GM18873 (cell line): ENCODE data around the gene ST13.
"Not testable (repeated sequence)": the region's sequence is repeated elsewhere in the genome, so short reads cannot be mapped to it uniquely, and the experiment has no call there.

ENCODE experiments used
- ATAC-seq: cut with Tn5 transposase; IDR thresholded peaks from one replicate; pipeline ENCODE4 v1.9.1; 2021; ENCODE audit warnings: mild to moderate bottlenecking, moderate library complexity, moderate number of reproducible peaks; ENCODE audit not compliant: unreplicated experiment, low FRiP score

The ST13 gene

DNA sequence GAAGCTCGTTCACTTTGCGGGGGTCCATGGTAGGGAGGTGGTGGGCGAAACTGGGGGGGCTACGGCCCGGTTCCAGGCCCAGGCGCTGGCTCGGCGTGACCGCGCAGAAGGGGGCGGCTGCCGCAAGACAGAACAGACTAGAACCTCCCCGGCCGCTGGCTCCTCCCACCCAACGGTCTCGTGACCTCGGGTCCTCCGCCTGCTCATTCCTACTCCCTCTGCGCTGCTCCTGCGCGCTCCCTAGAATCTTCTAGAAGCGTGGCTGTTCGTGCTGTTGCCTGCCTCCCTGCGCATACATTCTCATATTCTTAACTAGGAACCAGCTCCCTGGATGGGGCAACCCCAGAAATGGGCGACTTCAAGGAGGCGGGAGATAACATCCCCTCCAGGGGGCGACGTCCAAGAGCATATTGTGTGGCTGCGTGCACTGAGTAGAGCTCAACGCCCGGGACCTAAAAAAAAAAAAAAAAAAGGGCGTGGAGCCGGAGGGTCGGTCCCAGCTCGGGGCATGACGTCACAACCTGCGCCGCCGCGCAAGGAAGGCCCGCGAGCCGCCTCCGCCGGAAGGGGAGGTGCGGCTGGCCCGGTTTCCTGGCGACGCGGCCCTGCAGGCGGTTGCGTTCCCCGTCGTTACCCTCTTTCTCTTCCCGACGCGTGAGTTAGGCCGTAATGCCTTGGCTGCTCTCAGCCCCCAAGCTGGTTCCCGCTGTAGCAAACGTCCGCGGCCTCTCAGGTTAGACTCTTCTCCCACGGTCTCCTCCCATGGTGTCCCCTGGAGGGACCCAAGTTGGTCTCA lies at the start of gene ST13, which contains the start of gene XPNPEP3:
TSS of gene ST13 (minus strand) at position 127 of the 796 bp plus-strand sequence. CDS start at position 28, 99 bp downstream.
TSS of gene XPNPEP3 (plus strand) at position 636 of the 796 bp plus-strand sequence. CDS start at position 670, 34 bp downstream.
- peak; percentile 74 for ATAC-seq

- ATAC-seq = no peak
Observed at GRCh38 chr22:40904101-40904500, 47.7 kb upstream of the ST13 start.

DNA sequence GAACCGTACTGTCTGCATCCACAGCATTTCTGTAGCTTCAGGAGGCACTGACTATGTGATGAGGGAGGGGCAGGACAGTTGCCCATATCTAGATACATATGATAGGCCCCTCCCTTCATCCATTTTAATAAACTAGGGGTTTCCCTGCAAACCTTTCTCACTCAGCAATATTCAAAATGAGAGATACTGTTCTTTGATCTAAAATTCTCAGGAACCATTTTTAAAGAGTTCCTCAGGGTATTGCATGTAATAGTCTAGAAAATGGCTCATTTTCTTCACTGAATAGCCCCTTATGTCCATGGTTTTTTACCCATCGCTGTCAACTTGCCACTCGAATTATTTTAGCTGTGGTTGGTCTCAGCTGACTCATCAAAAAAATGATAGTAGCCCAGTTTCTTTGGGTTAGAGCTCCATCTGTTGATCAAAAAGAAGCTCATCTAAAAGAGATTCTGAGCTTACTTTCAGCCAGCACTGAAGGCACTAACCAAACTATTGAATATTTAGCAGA lies 42.5 kb upstream of the ST13 start:
- no peak for ATAC-seq

DNA sequence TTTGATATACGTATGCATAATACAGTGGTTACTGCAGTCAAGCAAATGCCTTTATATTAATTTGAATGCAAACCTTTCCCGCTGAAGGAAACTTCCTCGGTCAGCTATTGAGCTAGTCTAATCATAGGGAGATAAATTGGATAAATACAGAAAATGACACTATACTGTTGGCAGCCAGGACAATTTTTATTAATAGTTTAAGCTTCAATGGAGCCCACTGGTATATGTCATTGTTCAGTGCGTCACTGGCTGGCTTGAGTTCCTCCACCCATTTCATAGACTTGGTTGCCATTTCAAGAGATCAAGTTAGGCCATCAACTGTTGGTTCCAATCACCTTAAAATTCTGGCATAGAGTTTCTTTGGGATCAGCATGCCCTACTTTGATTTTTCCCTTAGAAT lies 38.0 kb upstream of the ST13 start:
- no peak for ATAC-seq

GRCh38 chr22:40890881-40891280 lies 34.4 kb upstream of the ST13 start:
- ATAC-seq = no peak

DNA sequence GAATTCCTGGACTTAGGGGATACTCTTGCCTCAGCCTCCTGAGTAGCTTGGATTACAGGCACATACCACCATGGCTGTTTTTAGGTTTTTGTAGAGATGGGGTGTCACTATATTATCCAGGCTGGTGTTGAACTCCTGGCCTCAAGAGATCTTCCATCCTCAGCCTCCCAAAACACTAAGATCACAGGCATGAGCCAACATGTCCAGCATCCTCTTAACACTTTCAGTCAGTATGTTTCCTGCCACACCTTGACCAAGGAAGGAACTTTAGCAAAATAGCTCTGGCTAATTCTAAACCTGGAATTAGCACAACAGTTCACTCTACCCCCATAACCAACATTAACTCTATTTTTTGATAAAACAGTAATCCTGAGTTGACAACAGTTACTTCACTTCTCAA lies 32.7 kb upstream of the ST13 start:
- no peak for ATAC-seq

DNA sequence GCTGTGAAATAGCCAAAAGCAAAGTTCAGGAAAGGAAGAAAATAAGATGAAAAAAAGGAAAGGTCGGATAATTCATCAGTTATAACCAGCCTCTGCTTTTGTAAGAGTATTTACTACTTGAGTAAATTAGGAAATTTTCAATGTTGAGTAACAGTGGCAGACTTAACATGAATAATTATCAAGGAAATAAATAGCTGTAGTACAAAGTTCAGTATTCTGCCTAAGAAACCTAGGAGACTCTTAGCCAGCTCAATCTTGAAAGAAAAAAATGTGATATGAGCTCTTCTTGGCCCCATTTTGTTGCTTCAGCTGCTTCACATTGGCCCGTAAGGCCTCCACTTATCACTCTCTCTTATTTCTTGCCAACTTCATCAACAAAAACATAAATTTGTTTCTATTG lies 22.5 kb upstream of the ST13 start:
- no peak for ATAC-seq

GRCh38 chr22:40877488-40877887 lies 21.0 kb upstream of the ST13 start:
- no peak for ATAC-seq

DNA sequence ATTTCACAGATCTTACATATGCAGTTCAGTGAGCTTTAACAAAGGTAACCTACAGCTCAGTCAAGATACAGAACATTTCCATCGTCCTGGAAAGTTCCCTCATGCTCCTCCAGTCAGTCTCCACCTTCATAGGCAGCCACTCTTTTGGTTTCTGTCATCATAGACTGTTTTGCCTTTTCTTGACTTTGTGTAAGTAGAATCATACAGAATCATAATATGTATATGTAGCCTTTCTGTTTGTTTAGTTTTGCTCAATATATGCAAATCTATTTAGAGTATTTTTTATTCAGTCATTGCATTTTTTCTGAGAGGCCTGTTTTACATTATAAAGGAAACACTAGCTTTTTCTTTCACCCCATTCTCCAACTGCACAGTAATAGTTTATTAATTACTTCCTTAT lies 20.5 kb upstream of the ST13 start:
- ATAC-seq = no peak

- no peak for ATAC-seq
Observed at GRCh38 chr22:40875111-40875510, 18.7 kb upstream of the ST13 start.

DNA sequence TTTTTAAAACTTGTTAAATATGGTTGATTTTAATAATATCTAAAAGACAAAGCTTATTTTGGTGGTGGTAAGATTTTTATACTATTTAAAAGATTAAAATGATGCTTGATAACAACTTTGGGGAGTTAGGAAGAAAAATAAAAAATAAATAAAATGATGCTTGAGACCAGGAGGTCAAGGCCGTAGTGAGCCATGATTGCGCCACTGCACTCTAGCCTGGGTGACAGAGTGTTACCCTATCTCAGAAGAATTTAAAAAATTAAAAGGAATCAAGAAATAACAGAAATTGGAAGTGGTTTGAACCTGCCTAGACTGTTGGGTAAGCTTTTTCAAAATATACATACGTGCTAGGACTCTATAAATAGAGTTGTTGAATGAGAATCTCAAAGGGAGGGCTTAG lies 17.6 kb upstream of the ST13 start:
- ATAC-seq = no peak

DNA sequence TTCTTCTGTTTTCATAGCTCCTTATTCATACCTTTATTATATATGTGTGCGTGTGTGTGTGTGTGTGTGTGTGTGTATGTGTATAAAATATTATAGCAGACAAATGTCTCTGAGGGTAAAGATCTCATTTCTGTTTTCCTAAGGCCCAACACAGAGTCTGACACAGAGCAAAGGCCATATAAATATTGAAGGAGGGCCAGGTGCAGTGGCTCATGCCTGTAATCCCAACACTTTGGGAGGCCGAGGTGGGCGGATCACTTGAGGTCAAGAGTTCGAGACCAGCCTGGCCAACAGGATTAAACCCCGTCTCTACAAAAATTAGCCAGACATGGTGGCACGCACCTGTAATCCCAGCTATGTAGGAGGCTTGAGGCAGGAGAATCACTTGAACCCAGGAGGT lies 11.9 kb upstream of the ST13 start:
- ATAC-seq = not testable (repeated sequence)

- no peak for ATAC-seq
Observed at GRCh38 chr22:40867109-40867508, 10.7 kb upstream of the ST13 start.

DNA sequence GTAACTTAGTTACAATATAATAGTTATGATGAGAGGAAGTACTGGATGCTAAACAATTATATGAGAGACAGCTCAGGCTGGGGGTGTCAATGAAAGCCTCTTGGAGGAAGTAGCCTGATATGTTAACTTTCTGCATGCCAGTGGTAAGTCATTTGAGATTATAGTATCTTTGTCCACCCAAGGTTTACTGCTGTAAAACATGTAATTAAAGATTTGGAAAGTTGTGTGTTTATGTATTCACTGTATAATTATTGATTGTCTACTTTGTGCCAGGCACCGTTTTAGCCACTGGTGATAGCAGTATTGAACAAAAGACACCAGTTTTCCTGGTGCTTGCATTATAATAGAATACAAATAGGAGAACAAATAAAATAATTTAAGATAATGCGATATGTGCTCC lies 6.1 kb upstream of the ST13 start:
- ATAC-seq = no peak

DNA sequence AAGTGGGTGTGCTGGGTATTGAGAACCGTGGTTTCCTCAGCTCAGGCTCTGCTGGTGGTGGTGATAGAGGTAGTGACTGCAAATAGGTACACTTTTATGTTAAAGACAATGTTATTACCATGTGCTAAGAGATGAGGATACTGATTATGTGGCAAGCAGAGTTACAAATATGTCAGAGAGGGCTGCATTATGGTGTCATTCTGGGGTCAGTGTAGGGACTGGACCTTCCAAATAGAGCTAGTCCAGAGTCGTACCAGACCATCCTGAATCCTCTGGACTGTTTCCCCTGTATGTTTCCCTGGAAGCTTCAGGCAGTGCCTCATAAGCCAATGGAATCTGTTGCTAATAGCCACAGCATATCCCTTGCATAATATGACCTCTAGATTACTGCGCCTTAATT lies 5.6 kb upstream of the ST13 start, which contains the start of gene DNAJB7:
TSS of gene DNAJB7 (minus strand) at position 101 of the 400 bp plus-strand sequence. CDS start 119 bp downstream, outside the sequence.
- ATAC-seq = no peak

- no peak for ATAC-seq
Observed at GRCh38 chr22:40857309-40857855, 943 bp upstream of the ST13 start.

DNA sequence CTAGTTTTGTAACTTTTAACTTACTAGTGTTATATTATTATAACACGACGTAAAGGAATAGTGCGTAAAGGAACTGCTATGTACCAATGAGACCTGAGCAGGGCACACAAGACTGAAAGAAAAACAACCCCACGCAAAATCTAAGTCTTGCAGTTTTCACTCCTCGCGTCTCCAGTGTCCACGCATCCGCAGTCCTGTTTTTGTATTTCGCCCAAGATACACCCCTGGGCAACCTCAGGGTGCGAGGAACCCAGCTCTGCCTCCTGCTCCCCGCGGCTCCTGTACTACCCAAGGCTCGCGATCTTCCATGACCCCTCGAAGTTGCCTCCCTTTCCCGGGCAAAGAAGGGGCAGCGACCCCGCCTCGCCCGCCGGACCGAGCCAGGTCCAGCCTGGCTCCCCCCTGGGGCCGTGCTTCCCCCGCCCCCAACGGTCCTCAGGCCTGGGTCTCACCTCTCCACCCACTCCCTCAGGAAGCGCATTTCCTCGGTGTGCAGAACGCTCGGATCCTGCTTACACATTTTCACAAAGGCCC lies 393 bp downstream of the ST13 start:
- peak; percentile 7 for ATAC-seq

DNA sequence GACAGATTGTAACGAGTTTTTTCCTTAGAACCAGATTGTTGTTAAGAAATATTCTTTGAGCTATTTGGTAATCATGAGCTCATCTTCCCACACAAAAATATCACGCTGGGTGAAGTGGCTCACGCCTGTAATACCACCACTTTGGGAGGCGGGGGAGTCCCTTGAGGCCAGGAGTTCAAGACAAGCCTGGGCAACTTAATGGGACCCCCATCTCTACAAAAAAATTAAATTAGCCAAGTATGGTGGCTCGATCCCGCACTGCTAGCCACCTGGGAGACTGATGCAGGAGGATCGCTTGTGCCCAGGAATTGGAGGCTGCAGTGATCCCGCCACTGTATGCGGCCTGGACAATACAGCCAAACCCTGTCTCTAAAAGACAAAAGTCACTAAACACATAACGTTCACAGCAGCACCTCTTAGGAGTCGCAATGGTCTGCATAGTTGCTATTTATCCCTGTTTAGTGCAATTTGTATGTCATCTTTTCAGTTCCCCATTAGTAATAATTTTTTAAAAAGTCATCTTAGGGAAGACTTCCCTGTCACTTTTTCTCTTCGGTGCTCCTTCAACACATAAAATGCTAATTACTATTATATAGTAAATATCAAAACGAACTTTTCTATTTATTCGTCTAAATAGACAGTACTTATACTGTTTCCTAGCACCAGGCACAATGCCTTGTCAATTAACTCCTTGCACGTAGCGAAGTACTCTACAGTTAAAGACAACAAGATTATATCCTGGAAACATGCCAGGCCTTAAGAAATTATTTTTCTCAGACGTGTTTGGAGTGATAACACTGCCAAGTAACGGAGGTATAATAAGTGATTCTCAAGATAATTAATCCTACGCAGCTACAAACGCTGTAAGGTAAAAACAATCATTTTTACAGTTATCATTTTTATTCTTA lies 1.1 kb downstream of the ST13 start:
- ATAC-seq = no peak

- ATAC-seq = no peak
Observed at GRCh38 chr22:40853961-40854360, 2.5 kb downstream of the ST13 start.

GRCh38 chr22:40853333-40853732 lies 3.1 kb downstream of the ST13 start:
- ATAC-seq = no peak
